ENCODE measurements around the gene CCNF.

GRCh38 chr16:2487903-2488531 lies 58.8 kb downstream of the CCNF start:
- TF ChIP-seq CTCF (conservative IDR thresholded peaks at IDR 0.05) (no peak), ZFX (IDR thresholded peaks at IDR 0.05) (no peak)
